HepG2 (cell line): ENCODE results near the gene CCDC124. TPM values are rescaled to one million over a fixed set of nuclear protein-coding genes. Genes with fewer than 3 reads are reported as not detected.

Experiments
- ATAC-seq: fragments of 200-7000 bp; cut with Tn5 transposase; 3 replicates; pipeline ENCODE4 v1.9.1; 2020; ENCODE audit warnings: mild to moderate bottlenecking, moderate library complexity
- BruUV-seq: library from RNA; stranded (reverse); fragments of 400-500 nt; replicated peaks from 2 replicates; lab custom pipeline; 2021; lab: Mats Ljungman, UMichigan
- CTCF ChIA-PET: fragments of 300-600 bp; formaldehyde crosslinking; extraction: SDS; loops from one replicate; lab custom pipeline; 2021; ENCODE audit warnings: low total read pairs, inconsistent platforms, low intra/inter-chr PET ratio; lab: Yijun Ruan, JAX
- POLR2A ChIA-PET: fragments of 350-600 bp; sonication (Branson Sonifier 250); formaldehyde crosslinking; loops from one replicate; lab custom pipeline; 2020; ENCODE audit warnings: antibody characterized with exemption, inconsistent platforms; lab: Yijun Ruan, JAX
- DNase-seq: peaks from one replicate; pipeline ENCODE4 v3.0.0-alpha.2; 2015; ENCODE audit warnings: low spot score
- FAIRE-seq: peaks from 3 replicates; lab custom pipeline; 2011; peaks lifted over from hg19 to GRCh38; lab: Jason Lieb, UNC
- H2AFZ ChIP-seq: one replicate; pipeline ENCODE4 v1.6.1; 2011; ENCODE audit warnings: low read length, inconsistent platforms
- H3K27ac ChIP-seq: fragments of 300-600 bp; 3 replicates; pipeline ENCODE4 v1.8.0; 2011; ENCODE audit warnings: mixed run types, mild to moderate bottlenecking, mixed read lengths, low read length, inconsistent platforms; ENCODE audit not compliant: insufficient read depth; ENCODE audit errors: extremely low read length
- H3K27me3 ChIP-seq, 2 experiments: fragments of 200-600 bp in 1 of 2; 2 replicates in 1 of 2; 3 replicates in 1 of 2; pipeline versions ENCODE4 v1.6.0 to v1.8.0; 2011; ENCODE audit warnings: low read length in 2 of 2, mild to moderate bottlenecking in 2 of 2, moderate library complexity in 2 of 2, inconsistent platforms in 1 of 2; ENCODE audit not compliant: insufficient read depth in 2 of 2, control insufficient read depth in 1 of 2
- H3K36me3 ChIP-seq, 2 experiments: fragments of 200-600 bp in 1 of 2; replicated peaks in 1 of 2; 2 replicates in 1 of 2; 3 replicates in 1 of 2; pipeline versions ENCODE4 v1.5.1 to v1.8.0; 2011; ENCODE audit warnings: low read length in 2 of 2, inconsistent platforms in 1 of 2; ENCODE audit not compliant: insufficient read depth in 2 of 2, control insufficient read depth in 1 of 2
- H3K4me1 ChIP-seq: 2 replicates; pipeline ENCODE4 v1.5.1; 2012; ENCODE audit warnings: low read length, inconsistent platforms; ENCODE audit not compliant: insufficient read depth
- H3K4me2 ChIP-seq: 2 replicates; pipeline ENCODE4 v1.6.0; 2011; ENCODE audit warnings: low read depth, low read length, inconsistent platforms
- H3K4me3 ChIP-seq, 3 experiments: fragments of 200-600 bp in 1 of 3; sonication (generic), shearing (Covaris generic) in 1 of 3; replicated peaks in 1 of 3; 2 replicates each; pipeline ENCODE4 v1.5.1; 2011 to 2016; ENCODE audit warnings: low read length in 3 of 3, inconsistent platforms in 2 of 3, low read depth in 2 of 3, mild to moderate bottlenecking in 2 of 3, control low read depth in 1 of 3, mixed read lengths in 1 of 3; ENCODE audit not compliant: insufficient read depth in 1 of 3
- H3K79me2 ChIP-seq: one replicate; pipeline ENCODE4 v1.6.1; 2011; ENCODE audit warnings: low read length, inconsistent platforms; ENCODE audit not compliant: insufficient read depth
- H3K9ac ChIP-seq: 2 replicates; pipeline ENCODE4 v1.6.0; 2011; ENCODE audit warnings: mild to moderate bottlenecking, low read depth, low read length, inconsistent platforms; ENCODE audit not compliant: insufficient read depth
- H3K9me3 ChIP-seq: 2 replicates; pipeline ENCODE4 v1.5.1; 2012; ENCODE audit warnings: mild to moderate bottlenecking, low read length
- H4K20me1 ChIP-seq: 2 replicates; pipeline ENCODE4 v1.6.0; 2011; ENCODE audit warnings: inconsistent platforms, mild to moderate bottlenecking, low read length, moderate library complexity; ENCODE audit not compliant: insufficient read depth
- CREBL2 ChIP-seq: sonication (generic); formaldehyde crosslinking; IDR thresholded peaks from 2 replicates; pipeline ENCODE4 v1.8.1; 2023; ENCODE audit warnings: missing genetic modification reagents, mild to moderate bottlenecking, borderline replicate concordance
- E2F1 ChIP-seq: sonication (generic); formaldehyde crosslinking; IDR thresholded peaks from 2 replicates; pipeline ENCODE4 v1.5.0; 2020; ENCODE audit warnings: missing genetic modification reagents
- FOXP1 ChIP-seq, 2 experiments: fragments of 450-650 bp in 1 of 2; IDR thresholded peaks; 2 replicates each; pipeline ENCODE4 v1.6.1; 2017 to 2018; ENCODE audit warnings: antibody characterized with exemption in 1 of 2
- ISX ChIP-seq: sonication (generic); formaldehyde crosslinking; conservative IDR thresholded peaks from 2 replicates; pipeline ENCODE4 v1.5.0; 2020; ENCODE audit warnings: missing genetic modification reagents
- NR2F2 ChIP-seq: IDR thresholded peaks from 2 replicates; pipeline ENCODE4 v1.6.1; 2012; ENCODE audit warnings: low read depth, inconsistent platforms, borderline replicate concordance
- SRY ChIP-seq: sonication (generic); formaldehyde crosslinking; IDR thresholded peaks from 2 replicates; pipeline ENCODE4 v1.8.0; 2022; ENCODE audit warnings: mild to moderate bottlenecking, missing genetic modification reagents
- TOE1 ChIP-seq: sonication (generic); formaldehyde crosslinking; IDR thresholded peaks from 2 replicates; pipeline ENCODE4 v1.4.0; 2020; ENCODE audit warnings: mild to moderate bottlenecking, missing genetic modification reagents
- ZFYVE20 ChIP-seq: sonication (generic); formaldehyde crosslinking; IDR thresholded peaks from 2 replicates; pipeline ENCODE4 v1.8.0; 2023; ENCODE audit warnings: low read depth, mild to moderate bottlenecking, moderate library complexity, missing genetic modification reagents, borderline replicate concordance
- ZNF256 ChIP-seq: sonication (generic); formaldehyde crosslinking; conservative IDR thresholded peaks from 2 replicates; pipeline ENCODE4 v1.4.0; 2020; ENCODE audit warnings: missing genetic modification reagents
- WGBS: methylation state at CpG from one replicate; pipeline ENCODE4 v1.1.6; 2017; ENCODE audit warnings: low lambda C conversion rate; 5-methylcytosine and 5-hydroxymethylcytosine counted together
- in situ Hi-C: cut with HindIII; loops from 2 replicates; pipeline ENCODE4 v1.10.0; 2017; ENCODE audit warnings: low pct_unique_long_range_greater_than_20kb; ENCODE audit not compliant: extremely low pct_ligation_motif_present
- intact Hi-C: fragments of 100-400 bp; cut with micrococcal nuclease; formaldehyde crosslinking; loops from one replicate; pipeline ENCODE4 v1.10.0; 2022; ENCODE audit not compliant: unreplicated experiment
- polyA plus RNA-seq, 8 experiments: library from polyadenylated mRNA; depleted of rRNA in 3 of 8; stranded (reverse) in 7 of 8; unstranded in 1 of 8; fragments of >200 nt; fragmentation: Illumina TruSeq in 4 of 8; extraction: Trizol in 4 of 8; gene quantifications; 2 replicates each; pipeline versions ENCODE4 v1.2.1 to v1.2.3, GENCODE V29; 2011 to 2016; ENCODE audit warnings: low read depth in 4 of 8, missing spikeins in 1 of 8, mixed read lengths in 1 of 8; ENCODE audit not compliant: insufficient read depth in 1 of 8
- total RNA-seq, 5 experiments: library from RNA; depleted of rRNA; stranded (reverse); fragments of >200 nt; fragmentation: Illumina TruSeq; extraction: Trizol; gene quantifications; 2 replicates each; pipeline ENCODE4 v1.2.3, GENCODE V29; 2016; ENCODE audit warnings: low read depth in 1 of 5
- TF ChIP-seq, protein P1 (sequence below): sonication (generic); formaldehyde crosslinking; IDR thresholded peaks from 2 replicates; pipeline ENCODE4 v1.4.0; 2020; ENCODE audit warnings: missing genetic modification reagents
- TF ChIP-seq, protein P2 (sequence below): sonication (generic); formaldehyde crosslinking; IDR thresholded peaks from 2 replicates; pipeline ENCODE4 v1.5.0; 2020; ENCODE audit warnings: mild to moderate bottlenecking, missing genetic modification reagents

CCDC124 gene
- total and polyA plus RNA-seq, 2 of the 13 experiments (the other 11 are each of a cell fraction or from before 2014, with no cell fraction given) = 14.9 to 20.3 TPM

GRCh38 chr19:17951990-17952976 is 19.5 kb downstream of the CCDC124 start (continued):
- TF ChIP-seq SRY (CRISPR knock-in tag) (no peak), ISX (CRISPR knock-in tag) (no peak)

DNA sequence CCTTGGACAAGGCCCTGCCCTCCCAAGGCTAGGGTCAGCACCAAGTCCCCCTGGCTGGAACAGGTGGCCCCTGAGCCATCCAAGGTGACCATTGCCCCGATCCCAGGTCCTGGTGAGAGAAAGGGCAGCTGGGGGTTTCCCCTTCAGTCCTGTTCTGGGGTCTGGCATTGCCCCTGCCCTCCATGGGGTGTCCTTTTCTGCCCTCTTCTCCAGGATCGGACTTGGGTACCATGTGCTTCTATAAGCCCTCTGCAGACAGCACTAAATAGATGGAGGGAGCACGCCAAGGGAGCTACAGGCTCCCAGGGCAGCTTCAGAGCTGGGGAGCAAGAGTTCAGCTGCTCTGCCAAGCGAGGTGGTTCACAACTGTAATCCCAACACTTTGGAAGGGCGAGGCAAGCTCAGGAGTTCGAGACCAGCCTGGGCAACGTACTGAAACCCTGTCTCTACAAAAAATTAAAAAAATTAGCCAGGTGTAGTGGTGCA is 20.5 kb downstream of the CCDC124 start:
- FAIRE-seq (no peak), ATAC-seq (no peak), DNase-seq (no peak)
- Histone ChIP-seq H3K4me1 (peaks cover 54% of the 10 kb centered on the region), H3K27ac (no peak overlapping the region), H3K79me2 (no peaks in the 10 kb centered on the region), H3K27me3 (peaks cover 30 to 60% of the 10 kb centered on the region in 2 experiments), H3K4me3 (no peak overlapping the region), H3K9ac (no peak overlapping the region), H3K9me3 (no peaks in the 10 kb centered on the region), H2AFZ (no peak overlapping the region), H3K4me2 (no peak overlapping the region), H4K20me1 (no peaks in the 10 kb centered on the region), H3K36me3 (no peaks in the 10 kb centered on the region)
- BruUV-seq = no TSS peak
- in situ Hi-C loops = loop anchor here (5.0 kb wide), 1 partner anchor 39 kb away; no protein-coding TSS in a partner anchor
- 12% methylated on average over 6 of the region's 7 CpGs for WGBS
- ChIA-PET CTCF (no interaction called here), POLR2A (no interaction called here)
- intact Hi-C loops = no loop called here
- no peak for TF ChIP-seq NR2F2
- no peak for TF ChIP-seq CREBL2
- no peak for TF ChIP-seq TOE1 (CRISPR knock-in tag)
- no peak for TF ChIP-seq ZNF256 (CRISPR knock-in tag)
- TF ChIP-seq, protein P1, sequence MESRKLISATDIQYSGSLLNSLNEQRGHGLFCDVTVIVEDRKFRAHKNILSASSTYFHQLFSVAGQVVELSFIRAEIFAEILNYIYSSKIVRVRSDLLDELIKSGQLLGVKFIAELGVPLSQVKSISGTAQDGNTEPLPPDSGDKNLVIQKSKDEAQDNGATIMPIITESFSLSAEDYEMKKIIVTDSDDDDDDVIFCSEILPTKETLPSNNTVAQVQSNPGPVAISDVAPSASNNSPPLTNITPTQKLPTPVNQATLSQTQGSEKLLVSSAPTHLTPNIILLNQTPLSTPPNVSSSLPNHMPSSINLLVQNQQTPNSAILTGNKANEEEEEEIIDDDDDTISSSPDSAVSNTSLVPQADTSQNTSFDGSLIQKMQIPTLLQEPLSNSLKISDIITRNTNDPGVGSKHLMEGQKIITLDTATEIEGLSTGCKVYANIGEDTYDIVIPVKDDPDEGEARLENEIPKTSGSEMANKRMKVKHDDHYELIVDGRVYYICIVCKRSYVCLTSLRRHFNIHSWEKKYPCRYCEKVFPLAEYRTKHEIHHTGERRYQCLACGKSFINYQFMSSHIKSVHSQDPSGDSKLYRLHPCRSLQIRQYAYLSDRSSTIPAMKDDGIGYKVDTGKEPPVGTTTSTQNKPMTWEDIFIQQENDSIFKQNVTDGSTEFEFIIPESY (CRISPR knock-in tag) = no peak
- no peak for TF ChIP-seq FOXP1 (IDR thresholded peaks at IDR 0.05)
- TF ChIP-seq FOXP1 (CRISPR knock-in tag; IDR thresholded peaks at IDR 0.05) = no peak
- TF ChIP-seq, protein P2, sequence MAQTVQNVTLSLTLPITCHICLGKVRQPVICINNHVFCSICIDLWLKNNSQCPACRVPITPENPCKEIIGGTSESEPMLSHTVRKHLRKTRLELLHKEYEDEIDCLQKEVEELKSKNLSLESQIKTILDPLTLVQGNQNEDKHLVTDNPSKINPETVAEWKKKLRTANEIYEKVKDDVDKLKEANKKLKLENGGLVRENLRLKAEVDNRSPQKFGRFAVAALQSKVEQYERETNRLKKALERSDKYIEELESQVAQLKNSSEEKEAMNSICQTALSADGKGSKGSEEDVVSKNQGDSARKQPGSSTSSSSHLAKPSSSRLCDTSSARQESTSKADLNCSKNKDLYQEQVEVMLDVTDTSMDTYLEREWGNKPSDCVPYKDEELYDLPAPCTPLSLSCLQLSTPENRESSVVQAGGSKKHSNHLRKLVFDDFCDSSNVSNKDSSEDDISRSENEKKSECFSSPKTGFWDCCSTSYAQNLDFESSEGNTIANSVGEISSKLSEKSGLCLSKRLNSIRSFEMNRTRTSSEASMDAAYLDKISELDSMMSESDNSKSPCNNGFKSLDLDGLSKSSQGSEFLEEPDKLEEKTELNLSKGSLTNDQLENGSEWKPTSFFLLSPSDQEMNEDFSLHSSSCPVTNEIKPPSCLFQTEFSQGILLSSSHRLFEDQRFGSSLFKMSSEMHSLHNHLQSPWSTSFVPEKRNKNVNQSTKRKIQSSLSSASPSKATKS (CRISPR knock-in tag) = no peak
- no peak for TF ChIP-seq ZFYVE20
- no peak for TF ChIP-seq E2F1
